ENCODE results near the gene LAMA5.

The LAMA5 gene

DNA sequence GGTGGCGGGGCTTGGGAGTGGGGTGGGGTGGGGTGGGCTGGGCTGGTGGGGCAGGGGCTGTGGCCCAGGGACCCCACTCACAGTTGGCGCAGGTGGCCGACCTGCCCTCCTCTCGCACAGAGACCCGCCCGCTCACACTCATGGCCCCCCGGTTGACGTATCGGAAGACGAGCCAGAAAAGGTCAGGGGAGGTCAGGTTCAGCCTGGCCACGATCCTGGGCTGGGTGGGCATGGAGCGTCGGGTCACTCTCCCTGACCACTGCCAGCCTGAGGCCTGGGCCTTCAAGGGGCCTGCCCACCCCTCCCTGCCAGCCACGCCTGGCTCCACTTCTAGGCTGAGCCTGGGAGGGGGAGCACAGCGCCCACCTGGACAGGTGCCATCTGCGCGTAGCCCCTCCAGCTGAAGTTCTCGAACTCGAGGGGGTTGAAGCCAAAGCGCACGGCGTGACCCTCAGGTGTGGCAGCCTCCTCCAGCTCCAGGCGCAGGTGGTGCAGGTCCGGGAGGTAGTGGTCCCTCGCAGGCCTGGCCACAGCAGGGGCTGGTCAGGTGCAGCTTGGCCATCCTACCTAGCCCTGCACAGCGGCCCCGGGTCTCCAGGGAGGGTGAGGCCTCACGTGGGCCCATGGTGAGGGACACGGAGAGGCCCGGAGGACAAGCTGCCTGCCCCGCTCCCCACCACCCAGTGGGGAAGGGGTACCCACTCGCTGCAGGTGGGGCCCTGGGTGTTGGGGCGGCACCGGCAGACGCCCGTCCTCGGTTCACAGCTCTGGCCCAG lies 33.1 kb downstream of the LAMA5 start:
- no peak overlapping the region for H3K27ac ChIP-seq (ENCODE audit: insufficient read depth, low read length, poor library complexity, severe bottlenecking)
- no peaks in the 10 kb centered on the region for H3K36me3 ChIP-seq (ENCODE audit: control insufficient read depth, insufficient read depth, low read length)
- DNase-seq, result no peak
- no peaks in the 10 kb centered on the region for H3K9me3 ChIP-seq (ENCODE audit: control insufficient read depth, low read length)
- H3K4me3 ChIP-seq (ENCODE audit: insufficient read depth, low read depth, low read length, poor library complexity, severe bottlenecking), result no peak overlapping the region
- H3K4me1 ChIP-seq (ENCODE audit: control insufficient read depth, insufficient read depth, low read length, poor library complexity, severe bottlenecking), result no peaks in the 10 kb centered on the region
- no peaks in the 10 kb centered on the region for H3K27me3 ChIP-seq (replicated peaks; ENCODE audit: control insufficient read depth, insufficient read depth, low read length, poor library complexity, severe bottlenecking)

DNA sequence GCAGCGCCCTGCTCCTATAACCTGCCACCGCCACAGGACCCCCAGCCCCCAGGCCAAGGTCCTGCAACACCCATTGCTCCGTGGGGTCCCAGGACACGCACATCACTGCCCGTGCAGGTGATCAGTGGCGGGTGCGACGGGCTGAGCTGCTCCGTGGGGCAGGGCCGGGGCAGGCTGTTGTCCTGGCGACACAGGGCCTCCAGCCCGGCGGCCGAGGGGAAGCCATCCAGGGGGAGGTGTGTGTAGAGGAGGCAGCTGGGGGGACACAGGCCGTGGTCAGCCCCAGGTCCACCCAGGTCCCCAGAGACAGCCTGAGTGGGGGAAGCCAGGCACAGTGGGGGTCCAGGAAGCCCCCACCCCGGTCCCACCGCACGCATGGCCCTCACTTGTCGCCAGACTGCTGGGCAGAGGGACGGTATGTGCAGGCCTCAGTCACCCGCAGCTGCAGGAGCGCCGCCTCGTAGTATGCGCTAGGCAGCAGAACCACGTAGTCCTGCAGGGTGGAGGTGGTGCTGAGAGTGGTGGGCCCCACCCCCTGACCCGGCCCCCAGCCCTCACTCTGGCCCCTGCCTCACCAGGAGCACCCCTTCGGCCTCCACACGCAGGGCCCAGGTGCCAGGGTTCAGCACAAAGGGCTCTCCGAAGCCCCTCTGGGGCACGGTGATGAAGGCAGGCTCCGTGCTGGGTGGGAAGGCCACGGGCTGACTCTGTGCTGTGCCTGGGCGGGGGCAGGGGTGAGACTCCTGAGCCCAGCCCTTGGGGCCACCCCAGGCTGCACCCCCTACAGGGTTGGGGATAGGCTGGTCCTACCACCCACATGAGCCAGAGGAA lies 33.9 kb downstream of the LAMA5 start:
- Histone ChIP-seq H3K9me3 (ENCODE audit: control insufficient read depth, low read length) (no peaks in the 10 kb centered on the region), H3K27ac (ENCODE audit: insufficient read depth, low read length, poor library complexity, severe bottlenecking) (no peak overlapping the region), H3K4me1 (ENCODE audit: control insufficient read depth, insufficient read depth, low read length, poor library complexity, severe bottlenecking) (no peaks in the 10 kb centered on the region), H3K36me3 (ENCODE audit: control insufficient read depth, insufficient read depth, low read length) (no peaks in the 10 kb centered on the region), H3K27me3 (replicated peaks; ENCODE audit: control insufficient read depth, insufficient read depth, low read length, poor library complexity, severe bottlenecking) (no peaks in the 10 kb centered on the region), H3K4me3 (ENCODE audit: insufficient read depth, low read depth, low read length, poor library complexity, severe bottlenecking) (no peak overlapping the region)
- no peak for DNase-seq

DNA sequence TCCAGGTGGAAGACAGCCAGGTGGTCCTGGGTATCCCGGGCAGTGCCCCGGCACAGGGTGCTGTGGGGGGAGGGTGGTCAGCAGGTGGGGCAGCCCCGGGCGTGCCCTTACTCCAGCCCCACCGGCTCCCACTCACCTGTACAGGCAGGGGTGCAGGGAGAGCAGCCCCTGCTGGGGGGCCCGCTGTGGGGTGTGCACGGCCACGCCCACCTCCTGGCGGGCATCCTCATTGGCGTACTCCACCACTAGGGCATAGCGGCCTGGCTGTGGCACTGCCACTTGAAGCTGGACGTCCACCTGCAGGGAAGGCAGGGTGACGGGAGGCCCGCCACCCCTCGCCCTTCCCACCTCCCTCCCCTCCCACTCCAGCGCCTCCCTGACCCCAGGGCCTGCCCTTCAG lies 34.7 kb downstream of the LAMA5 start:
- Histone ChIP-seq H3K27me3 (replicated peaks; ENCODE audit: control insufficient read depth, insufficient read depth, low read length, poor library complexity, severe bottlenecking) (no peaks in the 10 kb centered on the region), H3K36me3 (ENCODE audit: control insufficient read depth, insufficient read depth, low read length) (no peaks in the 10 kb centered on the region), H3K27ac (ENCODE audit: insufficient read depth, low read length, poor library complexity, severe bottlenecking) (no peak overlapping the region), H3K4me3 (ENCODE audit: insufficient read depth, low read depth, low read length, poor library complexity, severe bottlenecking) (no peak overlapping the region), H3K9me3 (ENCODE audit: control insufficient read depth, low read length) (no peaks in the 10 kb centered on the region), H3K4me1 (ENCODE audit: control insufficient read depth, insufficient read depth, low read length, poor library complexity, severe bottlenecking) (no peaks in the 10 kb centered on the region)
- no peak for DNase-seq

DNA sequence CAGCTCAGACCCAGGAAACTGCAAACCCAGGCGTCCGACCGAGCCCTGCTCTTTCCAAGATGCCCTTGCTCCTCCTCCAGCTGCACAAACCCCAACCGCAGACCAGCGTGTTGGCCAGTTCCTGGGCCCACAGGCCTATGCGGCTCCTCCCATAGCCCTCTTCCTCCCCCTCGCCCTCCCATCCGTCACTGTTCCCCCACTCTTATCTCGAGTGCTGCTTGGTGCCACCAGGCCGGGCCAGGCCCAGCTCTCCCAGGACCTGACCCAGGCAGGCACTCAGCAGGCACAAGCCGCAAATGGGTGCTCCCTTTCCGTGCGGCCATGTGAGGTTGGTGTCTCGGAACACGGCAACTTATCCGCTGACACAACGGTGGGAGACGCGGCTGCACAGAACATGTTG lies 35.8 kb downstream of the LAMA5 start:
- no peaks in the 10 kb centered on the region for H3K4me1 ChIP-seq (ENCODE audit: control insufficient read depth, insufficient read depth, low read length, poor library complexity, severe bottlenecking)
- H3K9me3 ChIP-seq (ENCODE audit: control insufficient read depth, low read length), result no peaks in the 10 kb centered on the region
- no peak for DNase-seq
- no peak overlapping the region for H3K4me3 ChIP-seq (ENCODE audit: insufficient read depth, low read depth, low read length, poor library complexity, severe bottlenecking)
- H3K36me3 ChIP-seq (ENCODE audit: control insufficient read depth, insufficient read depth, low read length), result no peaks in the 10 kb centered on the region
- no peak overlapping the region for H3K27ac ChIP-seq (ENCODE audit: insufficient read depth, low read length, poor library complexity, severe bottlenecking)
- no peaks in the 10 kb centered on the region for H3K27me3 ChIP-seq (replicated peaks; ENCODE audit: control insufficient read depth, insufficient read depth, low read length, poor library complexity, severe bottlenecking)

DNA sequence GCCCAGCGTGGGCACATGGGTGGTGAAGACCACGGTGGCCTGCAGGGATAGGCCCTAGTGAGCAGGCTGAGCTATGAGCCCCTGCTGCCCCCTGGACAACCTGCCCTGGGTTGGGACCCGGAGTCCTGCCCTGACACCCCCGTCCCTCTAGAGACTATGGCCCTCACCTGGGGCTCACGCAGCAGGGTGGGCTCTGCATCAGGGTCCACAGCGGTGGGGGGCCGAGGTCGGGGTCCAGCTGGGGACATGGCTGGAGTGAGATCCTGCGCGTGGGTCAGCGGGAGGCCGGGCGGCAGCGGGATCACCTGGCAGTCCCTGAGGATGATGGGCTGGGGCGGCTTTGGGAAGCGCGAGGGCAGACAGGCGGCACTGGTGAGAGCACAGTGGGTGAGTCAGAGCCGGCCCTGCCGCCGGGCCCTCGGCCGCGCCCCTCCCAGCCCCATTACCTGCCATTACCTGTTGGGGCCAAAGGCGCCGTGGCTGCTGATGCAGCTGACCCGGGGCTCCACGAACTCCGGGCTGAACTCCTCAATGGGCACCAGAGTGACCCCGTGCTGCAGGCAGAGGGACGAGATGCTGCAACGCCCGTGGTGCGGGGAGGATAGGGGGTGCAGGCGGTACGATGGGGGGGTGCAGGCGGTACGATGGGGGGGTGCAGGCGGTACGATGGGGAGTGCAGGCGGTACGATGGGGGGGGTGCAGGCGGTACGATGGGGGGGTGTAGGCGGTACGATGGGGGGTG lies 36.4 kb downstream of the LAMA5 start:
- Histone ChIP-seq H3K27me3 (replicated peaks; ENCODE audit: control insufficient read depth, insufficient read depth, low read length, poor library complexity, severe bottlenecking) (no peaks in the 10 kb centered on the region), H3K9me3 (ENCODE audit: control insufficient read depth, low read length) (no peaks in the 10 kb centered on the region), H3K27ac (ENCODE audit: insufficient read depth, low read length, poor library complexity, severe bottlenecking) (no peak overlapping the region), H3K36me3 (ENCODE audit: control insufficient read depth, insufficient read depth, low read length) (no peaks in the 10 kb centered on the region), H3K4me3 (ENCODE audit: insufficient read depth, low read depth, low read length, poor library complexity, severe bottlenecking) (no peak overlapping the region), H3K4me1 (ENCODE audit: control insufficient read depth, insufficient read depth, low read length, poor library complexity, severe bottlenecking) (no peaks in the 10 kb centered on the region)
- no peak for DNase-seq

DNA sequence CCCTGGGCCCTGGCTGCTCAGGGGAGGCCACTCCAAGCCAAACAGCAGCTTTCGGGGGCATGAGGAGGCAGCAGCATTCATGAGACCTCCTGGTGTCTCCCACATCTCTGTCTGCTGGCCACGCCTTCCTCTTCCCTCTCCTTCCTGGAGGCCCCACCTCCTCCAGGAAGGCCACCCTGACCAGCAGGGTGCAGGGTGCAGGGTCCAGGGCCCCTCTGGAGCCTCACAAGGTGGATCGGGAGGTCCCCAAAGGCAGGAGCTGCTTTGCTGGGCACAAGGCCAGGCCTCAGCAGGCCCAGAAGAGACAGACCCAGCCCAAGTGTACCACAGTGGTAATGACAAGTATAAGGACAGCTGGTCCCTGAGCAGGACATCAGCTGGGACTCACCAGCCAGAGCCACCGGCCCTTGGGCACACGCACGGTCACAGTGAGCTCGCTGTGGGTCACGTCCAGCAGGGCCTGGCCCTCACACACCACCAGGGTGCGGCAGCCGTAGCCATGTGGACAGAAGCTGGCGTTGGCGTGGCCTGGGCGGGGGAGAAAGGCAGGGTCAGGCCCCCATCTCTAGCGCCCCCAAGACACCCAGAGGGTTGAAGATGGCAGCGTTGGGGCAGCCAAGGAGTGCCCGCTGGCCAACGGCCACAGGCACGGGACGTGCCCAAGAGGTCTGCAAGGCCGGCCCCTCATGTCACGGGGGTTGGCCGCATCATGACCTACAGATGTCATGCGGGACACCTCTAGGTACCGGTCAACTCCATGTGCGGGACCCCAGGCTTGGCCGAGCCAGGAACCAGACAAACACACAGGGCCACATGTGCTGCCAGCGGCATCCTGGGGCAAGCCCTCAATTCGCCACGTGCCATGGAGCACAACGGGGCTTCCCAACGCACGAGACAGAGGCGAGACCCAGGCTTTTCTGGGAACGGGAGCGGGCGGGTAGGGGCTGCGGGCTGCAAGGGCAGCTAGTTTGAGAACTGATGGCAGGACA lies 37.4 kb downstream of the LAMA5 start:
- no peaks in the 10 kb centered on the region for H3K9me3 ChIP-seq (ENCODE audit: control insufficient read depth, low read length)
- no peaks in the 10 kb centered on the region for H3K4me1 ChIP-seq (ENCODE audit: control insufficient read depth, insufficient read depth, low read length, poor library complexity, severe bottlenecking)
- H3K4me3 ChIP-seq (ENCODE audit: insufficient read depth, low read depth, low read length, poor library complexity, severe bottlenecking), result no peak overlapping the region
- DNase-seq, result no peak
- no peaks in the 10 kb centered on the region for H3K36me3 ChIP-seq (ENCODE audit: control insufficient read depth, insufficient read depth, low read length)
- no peak overlapping the region for H3K27ac ChIP-seq (ENCODE audit: insufficient read depth, low read length, poor library complexity, severe bottlenecking)
- H3K27me3 ChIP-seq (replicated peaks; ENCODE audit: control insufficient read depth, insufficient read depth, low read length, poor library complexity, severe bottlenecking), result no peaks in the 10 kb centered on the region

DNA sequence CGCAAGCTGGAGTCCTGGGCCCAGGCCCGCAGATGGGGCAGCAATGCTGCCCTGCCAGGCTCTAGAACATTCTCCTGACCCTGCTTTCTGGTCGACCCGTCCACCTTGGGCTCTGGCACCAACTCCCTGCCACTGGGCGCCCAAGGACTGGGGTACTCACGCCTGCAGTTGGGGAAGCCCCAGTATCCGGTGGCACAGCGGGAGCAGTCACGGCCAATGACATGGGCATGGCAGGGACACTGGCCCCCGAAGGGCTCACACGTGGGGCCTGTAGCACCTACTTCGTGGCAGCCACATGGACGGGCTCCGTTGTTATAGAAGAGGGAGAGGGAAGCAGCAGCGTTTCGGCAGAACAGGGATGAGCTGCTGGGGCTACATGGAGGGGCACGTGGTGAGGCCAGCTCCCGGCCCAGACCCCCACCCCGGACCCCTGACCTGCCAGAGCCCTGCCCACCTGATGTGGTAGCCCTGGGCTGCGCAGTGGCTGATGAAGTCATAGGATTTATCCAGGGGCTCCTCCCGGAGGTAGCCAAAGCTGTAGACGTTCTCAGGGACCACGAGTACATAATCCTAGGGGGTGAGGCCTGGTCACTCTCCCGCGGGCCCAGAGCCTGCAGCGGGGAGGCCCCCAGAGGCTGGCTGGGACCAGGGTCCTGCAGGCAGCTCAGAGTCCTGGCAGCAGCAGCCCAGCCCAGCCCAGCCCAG lies 38.3 kb downstream of the LAMA5 start:
- Histone ChIP-seq H3K9me3 (ENCODE audit: control insufficient read depth, low read length) (no peaks in the 10 kb centered on the region), H3K27me3 (replicated peaks; ENCODE audit: control insufficient read depth, insufficient read depth, low read length, poor library complexity, severe bottlenecking) (no peaks in the 10 kb centered on the region), H3K36me3 (ENCODE audit: control insufficient read depth, insufficient read depth, low read length) (no peaks in the 10 kb centered on the region), H3K4me1 (ENCODE audit: control insufficient read depth, insufficient read depth, low read length, poor library complexity, severe bottlenecking) (no peaks in the 10 kb centered on the region), H3K4me3 (ENCODE audit: insufficient read depth, low read depth, low read length, poor library complexity, severe bottlenecking) (no peak overlapping the region), H3K27ac (ENCODE audit: insufficient read depth, low read length, poor library complexity, severe bottlenecking) (no peak overlapping the region)
- DNase-seq, result no peak

DNA sequence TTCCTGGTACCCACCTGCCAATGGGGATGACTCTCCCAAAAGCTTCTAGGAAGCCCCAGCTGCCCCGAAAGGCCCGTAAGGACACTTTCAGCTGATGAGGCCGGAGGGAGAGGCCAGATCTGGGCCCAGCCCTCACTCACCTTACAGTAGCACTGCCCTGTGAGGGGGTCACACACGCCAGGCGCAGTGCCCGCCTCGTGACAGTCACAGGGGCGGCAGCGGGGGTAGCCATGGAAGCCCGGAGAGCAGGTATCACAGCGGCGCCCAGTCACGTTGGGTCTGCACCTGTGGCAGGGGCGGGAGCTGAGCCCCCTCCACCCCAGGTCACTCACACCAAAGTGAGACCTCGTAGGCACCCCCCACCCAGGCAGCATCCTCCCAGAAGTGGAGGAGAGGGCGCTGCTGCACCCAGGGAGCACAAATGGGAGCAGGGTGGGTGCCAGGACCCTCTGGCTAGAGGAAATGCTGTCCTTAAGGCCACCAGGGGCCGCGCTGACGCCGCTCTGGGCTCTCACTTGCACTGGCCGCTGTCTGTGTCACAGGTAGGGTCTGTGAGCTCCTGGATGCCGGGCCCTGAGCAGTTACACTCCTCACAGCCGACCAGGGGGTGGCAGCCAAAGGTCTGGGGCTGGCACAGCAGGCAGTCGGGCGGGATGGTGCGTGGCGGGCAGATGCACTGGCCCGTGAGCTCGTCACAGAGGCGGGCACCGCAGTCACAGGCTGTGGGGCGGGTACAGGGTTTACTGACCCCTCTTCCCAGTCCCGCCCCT lies 39.2 kb downstream of the LAMA5 start:
- H3K4me3 ChIP-seq (ENCODE audit: insufficient read depth, low read depth, low read length, poor library complexity, severe bottlenecking), result no peak overlapping the region
- no peaks in the 10 kb centered on the region for H3K27me3 ChIP-seq (replicated peaks; ENCODE audit: control insufficient read depth, insufficient read depth, low read length, poor library complexity, severe bottlenecking)
- no peaks in the 10 kb centered on the region for H3K36me3 ChIP-seq (ENCODE audit: control insufficient read depth, insufficient read depth, low read length)
- H3K9me3 ChIP-seq (ENCODE audit: control insufficient read depth, low read length), result no peaks in the 10 kb centered on the region
- H3K27ac ChIP-seq (ENCODE audit: insufficient read depth, low read length, poor library complexity, severe bottlenecking), result no peak overlapping the region
- no peak for DNase-seq
- H3K4me1 ChIP-seq (ENCODE audit: control insufficient read depth, insufficient read depth, low read length, poor library complexity, severe bottlenecking), result no peaks in the 10 kb centered on the region
